Parathyroid adenoma (tissue), 2 donors: Measurements from ENCODE around the gene BTBD1.

Experiments used
- H2AFZ ChIP-seq: fragments of 300-600 bp; sonication (generic); one replicate; pipeline ENCODE4 v1.7.0; 2017; ENCODE audit warnings: antibody characterized with exemption, mild to moderate bottlenecking
- H3K27ac ChIP-seq: fragments of 300-600 bp; sonication (generic); one replicate; pipeline ENCODE4 v1.7.0; 2017
- H3K27me3 ChIP-seq: fragments of 300-600 bp; sonication (generic); one replicate; pipeline ENCODE4 v1.7.0; 2017; ENCODE audit warnings: low read length; ENCODE audit not compliant: control insufficient read depth, insufficient read depth
- H3K36me3 ChIP-seq: fragments of 300-600 bp; sonication (generic); one replicate; pipeline ENCODE4 v1.7.0; 2017; ENCODE audit warnings: low read length; ENCODE audit not compliant: control insufficient read depth, insufficient read depth
- H3K4me1 ChIP-seq: fragments of 300-600 bp; sonication (generic); one replicate; pipeline ENCODE4 v1.7.0; 2017; ENCODE audit warnings: control low read depth
- H3K4me2 ChIP-seq: fragments of 300-600 bp; sonication (generic); one replicate; pipeline ENCODE4 v1.7.0; 2017; ENCODE audit warnings: low read length
- H3K4me3 ChIP-seq: fragments of 300-600 bp; sonication (generic); one replicate; pipeline ENCODE4 v1.7.0; 2017; ENCODE audit warnings: low read depth, low read length
- H3K79me2 ChIP-seq: fragments of 300-600 bp; sonication (generic); one replicate; pipeline ENCODE4 v1.7.0; 2017; ENCODE audit warnings: control low read depth
- H3K9ac ChIP-seq: fragments of 300-600 bp; sonication (generic); one replicate; pipeline ENCODE4 v1.7.0; 2017; ENCODE audit warnings: mild to moderate bottlenecking
- H3K9me3 ChIP-seq: fragments of 300-600 bp; sonication (generic); one replicate; pipeline ENCODE4 v1.7.0; 2017; ENCODE audit warnings: low read length; ENCODE audit not compliant: control insufficient read depth
- TF ChIP-seq, protein P1 (sequence below): fragments of 300-600 bp; sonication (generic); IDR thresholded peaks from one replicate; pipeline ENCODE4 v1.7.0; 2017; ENCODE audit warnings: antibody characterized with exemption, mild to moderate bottlenecking
- donor health status: primary hyperparathyroidism.

BTBD1 gene

GRCh38 chr15:83066734-83067637 lies at the start of gene BTBD1:
BTBD1 (minus strand) TSS chr15:83067252; CDS start chr15:83067151, 101 bp downstream.
- peaks cover 13% of the 10 kb centered on the region for H3K4me1 ChIP-seq
- H3K4me2 ChIP-seq: peak within 1 kb of the TSS; percentile 64
- TF ChIP-seq, protein P1, sequence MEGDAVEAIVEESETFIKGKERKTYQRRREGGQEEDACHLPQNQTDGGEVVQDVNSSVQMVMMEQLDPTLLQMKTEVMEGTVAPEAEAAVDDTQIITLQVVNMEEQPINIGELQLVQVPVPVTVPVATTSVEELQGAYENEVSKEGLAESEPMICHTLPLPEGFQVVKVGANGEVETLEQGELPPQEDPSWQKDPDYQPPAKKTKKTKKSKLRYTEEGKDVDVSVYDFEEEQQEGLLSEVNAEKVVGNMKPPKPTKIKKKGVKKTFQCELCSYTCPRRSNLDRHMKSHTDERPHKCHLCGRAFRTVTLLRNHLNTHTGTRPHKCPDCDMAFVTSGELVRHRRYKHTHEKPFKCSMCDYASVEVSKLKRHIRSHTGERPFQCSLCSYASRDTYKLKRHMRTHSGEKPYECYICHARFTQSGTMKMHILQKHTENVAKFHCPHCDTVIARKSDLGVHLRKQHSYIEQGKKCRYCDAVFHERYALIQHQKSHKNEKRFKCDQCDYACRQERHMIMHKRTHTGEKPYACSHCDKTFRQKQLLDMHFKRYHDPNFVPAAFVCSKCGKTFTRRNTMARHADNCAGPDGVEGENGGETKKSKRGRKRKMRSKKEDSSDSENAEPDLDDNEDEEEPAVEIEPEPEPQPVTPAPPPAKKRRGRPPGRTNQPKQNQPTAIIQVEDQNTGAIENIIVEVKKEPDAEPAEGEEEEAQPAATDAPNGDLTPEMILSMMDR: peak; percentile 5
- no peaks in the 10 kb centered on the region for H3K9me3 ChIP-seq
- H3K27ac ChIP-seq: peak within 1 kb of the TSS; percentile 92
- peaks cover 23% of the 10 kb centered on the region for H3K79me2 ChIP-seq
- peak within 1 kb of the TSS; percentile 80 for H3K9ac ChIP-seq
- H2AFZ ChIP-seq: peak within 1 kb of the TSS; percentile 89
- no peaks in the 10 kb centered on the region for H3K36me3 ChIP-seq
- peak within 1 kb of the TSS; percentile 86 for H3K4me3 ChIP-seq
- H3K27me3 ChIP-seq: no peaks in the 10 kb centered on the region

DNA sequence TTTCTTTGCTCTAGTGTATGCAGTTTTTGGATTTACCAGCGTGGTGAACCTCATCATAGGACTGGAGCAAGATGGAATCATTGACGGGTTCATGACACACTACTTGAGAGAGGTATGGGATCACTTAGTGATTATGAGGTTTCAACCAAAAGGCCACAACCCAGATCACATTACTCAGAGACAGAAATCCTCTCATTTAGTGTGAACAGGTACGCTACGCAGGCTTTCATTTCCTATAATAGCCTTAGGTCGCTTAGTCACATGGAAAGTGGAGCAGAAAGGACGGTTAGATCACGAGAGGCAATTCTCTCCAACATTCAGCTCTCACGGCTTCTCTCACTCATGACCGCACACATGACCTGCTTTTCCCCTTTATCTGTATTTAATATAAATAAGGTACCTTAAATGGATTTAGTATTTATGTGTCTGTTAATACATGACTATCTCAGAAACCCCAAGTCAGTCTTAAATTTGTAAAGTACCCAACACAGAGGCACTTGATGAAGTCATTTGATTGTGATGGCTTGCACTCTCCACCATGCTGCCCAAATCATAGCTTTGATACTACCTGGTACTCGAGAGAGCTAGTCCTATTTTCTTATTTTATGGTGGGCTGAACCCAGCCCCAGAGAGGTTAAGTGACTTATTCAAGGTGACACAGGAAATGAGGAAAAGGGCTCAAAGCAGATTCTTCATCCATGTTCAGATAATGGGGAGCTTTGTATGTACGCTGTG lies 48.9 kb upstream of the BTBD1 start:
- no peaks in the 10 kb centered on the region for H3K9me3 ChIP-seq
- TF ChIP-seq, protein P1: no peak
- H3K4me1 ChIP-seq: no peaks in the 10 kb centered on the region
- no peaks in the 10 kb centered on the region for H3K27me3 ChIP-seq
- no peaks in the 10 kb centered on the region for H3K79me2 ChIP-seq
- no peak overlapping the region for H3K27ac ChIP-seq
- H3K9ac ChIP-seq: no peak overlapping the region
- no peaks in the 10 kb centered on the region for H3K36me3 ChIP-seq
- no peak overlapping the region for H3K4me3 ChIP-seq
- H2AFZ ChIP-seq: no peak overlapping the region
- H3K4me2 ChIP-seq: no peak overlapping the region

GRCh38 chr15:83115410-83115809 lies 48.4 kb upstream of the BTBD1 start:
- H3K79me2 ChIP-seq: no peaks in the 10 kb centered on the region
- TF ChIP-seq, protein P1: no peak

GRCh38 chr15:83114856-83115255 lies 47.8 kb upstream of the BTBD1 start:
- Histone ChIP-seq H3K27ac (no peak overlapping the region), H3K79me2 (no peaks in the 10 kb centered on the region), H3K4me3 (no peak overlapping the region), H2AFZ (no peak overlapping the region), H3K27me3 (no peaks in the 10 kb centered on the region), H3K4me1 (no peaks in the 10 kb centered on the region), H3K9ac (no peak overlapping the region), H3K9me3 (no peaks in the 10 kb centered on the region), H3K36me3 (no peaks in the 10 kb centered on the region), H3K4me2 (no peak overlapping the region)
- TF ChIP-seq, protein P1: no peak

More at GRCh38 chr15:83115410-83115809, 48.4 kb upstream of the BTBD1 start:
- no peaks in the 10 kb centered on the region for H3K27me3 ChIP-seq
- no peak overlapping the region for H2AFZ ChIP-seq
- H3K9me3 ChIP-seq: no peaks in the 10 kb centered on the region
- no peak overlapping the region for H3K4me2 ChIP-seq
- no peaks in the 10 kb centered on the region for H3K36me3 ChIP-seq
- no peaks in the 10 kb centered on the region for H3K4me1 ChIP-seq
- H3K4me3 ChIP-seq: no peak overlapping the region
- no peak overlapping the region for H3K27ac ChIP-seq
- no peak overlapping the region for H3K9ac ChIP-seq
